OCI-LY3 (cell line): ENCODE results near the gene CCL1.

ENCODE experiments used
- CTCF ChIP-seq: fragments of 200-600, 300-600 bp; sonication (generic); IDR thresholded peaks from 2 replicates; pipeline ENCODE4 v1.5.1; 2014; ENCODE audit warnings: antibody characterized with exemption, low read length, low read depth
- EZH2phosphoT487 ChIP-seq: fragments of 200-600 bp; shearing (Covaris generic); IDR thresholded peaks from 2 replicates; pipeline ENCODE4 v1.6.1; 2018; ENCODE audit warnings: antibody characterized with exemption, mixed run types, low read depth

- TF ChIP-seq CTCF (no peak), EZH2phosphoT487 (no peak)
Measured at GRCh38 chr17:34354637-34355036, 8.4 kb downstream of the CCL1 start.
